PC-9 (cell line): ENCODE data around the gene CA12. TPM values are rescaled to one million over a fixed set of nuclear protein-coding genes. Genes with fewer than 3 reads are reported as not detected.

Experiments used
- BruUV-seq: library from RNA; stranded (reverse); fragments of 400-500 nt; replicated peaks from 2 replicates; lab custom pipeline; 2021; lab: Mats Ljungman, UMichigan
- CTCF ChIA-PET: fragments of 300-600 bp; sonication (Branson Sonifier 250); formaldehyde crosslinking; loops from one replicate; lab custom pipeline; 2022; ENCODE audit warnings: antibody characterized with exemption; lab: Charles Lee
- POLR2A ChIA-PET: fragments of 300-600 bp; sonication (Branson Sonifier 250); formaldehyde crosslinking; loops from one replicate; lab custom pipeline; 2022; ENCODE audit warnings: antibody characterized with exemption; ENCODE audit not compliant: unreplicated experiment; lab: Charles Lee
- DNase-seq, 2 experiments: peaks; one replicate each; pipeline versions ENCODE4 v3.0.0 to v3.0.0-alpha.2; 2015 to 2022; ENCODE audit warnings: mixed read lengths in 1 of 2
- H2AFZ ChIP-seq: fragments of 200-600 bp; sonication (generic); 2 replicates; pipeline ENCODE4 v1.8.1; 2017; ENCODE audit warnings: antibody characterized with exemption
- H3F3A ChIP-seq: fragments of 200-600 bp; sonication (generic); 2 replicates; pipeline ENCODE4 v1.8.1; 2017; ENCODE audit warnings: antibody characterized with exemption, mild to moderate bottlenecking, low read depth; ENCODE audit not compliant: insufficient read depth
- H3K27ac ChIP-seq: fragments of 200-600 bp; sonication (generic); 2 replicates; pipeline ENCODE4 v1.6.1; 2016; ENCODE audit warnings: mixed run types
- H3K27me3 ChIP-seq: fragments of 200-600 bp; sonication (generic); 2 replicates; pipeline ENCODE4 v1.6.1; 2016; ENCODE audit warnings: low read depth, mixed run types; ENCODE audit not compliant: insufficient read depth
- H3K36me3 ChIP-seq: fragments of 200-600 bp; sonication (generic); 2 replicates; pipeline ENCODE4 v1.6.1; 2016; ENCODE audit warnings: low read depth, mixed run types
- H3K4me1 ChIP-seq: fragments of 200-600 bp; sonication (generic); replicated peaks from 2 replicates; pipeline ENCODE4 v1.6.1; 2016; ENCODE audit warnings: mixed run types; ENCODE audit not compliant: insufficient read depth
- H3K4me2 ChIP-seq: fragments of 200-600 bp; sonication (generic); 2 replicates; pipeline ENCODE4 v1.6.1; 2017; ENCODE audit warnings: mixed run types
- H3K4me3 ChIP-seq: fragments of 200-600 bp; sonication (generic); 2 replicates; pipeline ENCODE4 v1.6.1; 2016; ENCODE audit warnings: mixed run types
- H3K79me2 ChIP-seq: fragments of 200-600 bp; sonication (generic); 2 replicates; pipeline ENCODE4 v1.6.1; 2017; ENCODE audit warnings: low read depth, mixed run types
- H3K9me2 ChIP-seq: fragments of 200-600 bp; sonication (generic); 2 replicates; pipeline ENCODE4 v1.8.1; 2017; ENCODE audit warnings: mild to moderate bottlenecking; ENCODE audit not compliant: insufficient read depth
- H3K9me3 ChIP-seq: fragments of 200-600 bp; sonication (generic); 2 replicates; pipeline ENCODE4 v1.8.1; 2016; ENCODE audit warnings: low read depth; ENCODE audit not compliant: insufficient read depth
- H4K20me1 ChIP-seq: fragments of 200-600 bp; sonication (generic); 2 replicates; pipeline ENCODE4 v1.8.1; 2017; ENCODE audit not compliant: insufficient read depth
- EZH2 ChIP-seq: fragments of 200-600 bp; sonication (generic); IDR thresholded peaks from 2 replicates; pipeline ENCODE4 v1.8.0; 2017; ENCODE audit warnings: antibody characterized with exemption, low read depth
- intact Hi-C: fragments of 100-400 bp; cut with micrococcal nuclease; formaldehyde crosslinking; loops from one replicate; pipeline ENCODE4 v1.10.0; 2022; ENCODE audit not compliant: unreplicated experiment
- total RNA-seq: library from RNA; stranded (reverse); gene quantifications from 2 replicates; pipeline ENCODE4 v1.2.3, GENCODE V29; 2021
- TF ChIP-seq, protein P1 (sequence below): fragments of 200-600 bp; sonication (generic); conservative IDR thresholded peaks from 2 replicates; pipeline ENCODE4 v1.6.1; 2017; ENCODE audit warnings: mixed run types, antibody characterized with exemption, mild to moderate bottlenecking, moderate library complexity

Gene CA12
- total RNA-seq, 1 experiment from 2014 or later, result 4.6 TPM

GRCh38 chr15:63308947-63309346 is 72.7 kb downstream of the CA12 start:
- no peak overlapping the region for H2AFZ ChIP-seq

DNA sequence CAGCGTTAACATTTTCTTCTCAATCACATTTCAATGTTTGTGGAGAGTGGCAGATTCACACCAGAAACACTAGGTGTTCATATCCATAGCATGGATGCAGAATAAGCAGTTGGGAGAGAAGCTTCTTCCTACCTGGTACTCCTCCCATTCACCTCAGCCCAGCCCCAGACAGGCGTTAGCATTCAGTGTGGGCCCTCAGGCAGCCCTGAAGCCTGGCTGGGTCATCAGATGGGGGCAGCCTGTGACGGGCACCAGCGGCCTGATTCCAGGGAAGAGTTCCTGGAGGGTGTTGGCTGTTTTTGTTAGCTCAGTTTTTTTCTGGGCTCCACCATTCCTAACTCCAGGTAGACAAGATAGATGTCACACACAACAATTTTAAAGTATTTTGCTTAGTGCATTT is 73.2 kb downstream of the CA12 start:
- H3K79me2 ChIP-seq, result no peaks in the 10 kb centered on the region
- intact Hi-C loops, result no loop called here
- H3K9me2 ChIP-seq, result no peaks in the 10 kb centered on the region
- no peak for DNase-seq
- no peaks in the 10 kb centered on the region; the same call in 1 of the 2 replicates for H4K20me1 ChIP-seq
- H2AFZ ChIP-seq, result no peak overlapping the region
- no peaks in the 10 kb centered on the region for H3K9me3 ChIP-seq
- H3K4me3 ChIP-seq, result no peak overlapping the region
- H3K27me3 ChIP-seq, result no peaks in the 10 kb centered on the region
- CTCF ChIA-PET, result interaction anchor here (0.5 kb wide), 1 partner anchor 25 kb away, joined by 3 read pairs; no protein-coding TSS in a partner anchor
- H3K36me3 ChIP-seq, result no peaks in the 10 kb centered on the region
- H3F3A ChIP-seq, result no peaks in the 10 kb centered on the region
- no peak overlapping the region for H3K27ac ChIP-seq
- BruUV-seq, result no TSS peak
- H3K4me2 ChIP-seq, result no peak overlapping the region
- POLR2A ChIA-PET, result no interaction called here
- TF ChIP-seq, protein P1, sequence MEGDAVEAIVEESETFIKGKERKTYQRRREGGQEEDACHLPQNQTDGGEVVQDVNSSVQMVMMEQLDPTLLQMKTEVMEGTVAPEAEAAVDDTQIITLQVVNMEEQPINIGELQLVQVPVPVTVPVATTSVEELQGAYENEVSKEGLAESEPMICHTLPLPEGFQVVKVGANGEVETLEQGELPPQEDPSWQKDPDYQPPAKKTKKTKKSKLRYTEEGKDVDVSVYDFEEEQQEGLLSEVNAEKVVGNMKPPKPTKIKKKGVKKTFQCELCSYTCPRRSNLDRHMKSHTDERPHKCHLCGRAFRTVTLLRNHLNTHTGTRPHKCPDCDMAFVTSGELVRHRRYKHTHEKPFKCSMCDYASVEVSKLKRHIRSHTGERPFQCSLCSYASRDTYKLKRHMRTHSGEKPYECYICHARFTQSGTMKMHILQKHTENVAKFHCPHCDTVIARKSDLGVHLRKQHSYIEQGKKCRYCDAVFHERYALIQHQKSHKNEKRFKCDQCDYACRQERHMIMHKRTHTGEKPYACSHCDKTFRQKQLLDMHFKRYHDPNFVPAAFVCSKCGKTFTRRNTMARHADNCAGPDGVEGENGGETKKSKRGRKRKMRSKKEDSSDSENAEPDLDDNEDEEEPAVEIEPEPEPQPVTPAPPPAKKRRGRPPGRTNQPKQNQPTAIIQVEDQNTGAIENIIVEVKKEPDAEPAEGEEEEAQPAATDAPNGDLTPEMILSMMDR, result no peak
- no peak for TF ChIP-seq EZH2
- no peaks in the 10 kb centered on the region for H3K4me1 ChIP-seq

More at GRCh38 chr15:63308947-63309346, 72.7 kb downstream of the CA12 start:
- Histone ChIP-seq H3F3A (no peaks in the 10 kb centered on the region), H3K9me3 (no peaks in the 10 kb centered on the region), H3K9me2 (no peaks in the 10 kb centered on the region), H3K27ac (no peak overlapping the region), H3K36me3 (no peaks in the 10 kb centered on the region), H3K4me3 (no peak overlapping the region), H3K27me3 (no peaks in the 10 kb centered on the region), H3K4me2 (no peak overlapping the region), H3K4me1 (no peaks in the 10 kb centered on the region), H3K79me2 (no peaks in the 10 kb centered on the region), H4K20me1 (no peaks in the 10 kb centered on the region; the same call in 1 of the 2 replicates)
- ChIA-PET CTCF (no interaction called here), POLR2A (no interaction called here)
- TF ChIP-seq EZH2, result no peak
- TF ChIP-seq, protein P1, result no peak
- DNase-seq, result no peak
- intact Hi-C loops, result no loop called here
- BruUV-seq, result no TSS peak

- no peak for DNase-seq
- no peak overlapping the region for H2AFZ ChIP-seq
- intact Hi-C loops, result no loop called here
- no peak overlapping the region for H3K4me2 ChIP-seq
- POLR2A ChIA-PET, result no interaction called here
- no peaks in the 10 kb centered on the region for H3K79me2 ChIP-seq
- no peaks in the 10 kb centered on the region for H3K27me3 ChIP-seq
- H4K20me1 ChIP-seq, result no peaks in the 10 kb centered on the region
- no peaks in the 10 kb centered on the region for H3K9me3 ChIP-seq
- H3F3A ChIP-seq, result no peaks in the 10 kb centered on the region
- H3K4me3 ChIP-seq, result no peak overlapping the region
- H3K4me1 ChIP-seq, result no peaks in the 10 kb centered on the region
- BruUV-seq, result no TSS peak
- no peak for TF ChIP-seq EZH2
- TF ChIP-seq, protein P1, result no peak
- H3K9me2 ChIP-seq, result no peaks in the 10 kb centered on the region
- no peaks in the 10 kb centered on the region for H3K36me3 ChIP-seq
- no peak overlapping the region for H3K27ac ChIP-seq
- CTCF ChIA-PET, result interaction anchor here (0.5 kb wide), 1 partner anchor 117 kb away, joined by 10 read pairs; the partner anchor contains the start of gene RAB8B
These were observed 75.1 kb downstream of the CA12 start for GRCh38 chr15:63306492-63307073.
